K562 (cell line): ENCODE data around the gene DAZAP1. TPM values are rescaled to one million over a fixed set of nuclear protein-coding genes. Genes with fewer than 3 reads are reported as not detected.

Source experiments
- FOXK2 ChIP-seq, 2 experiments: fragments of 450-650 bp; IDR thresholded peaks in 1 of 2; conservative IDR thresholded peaks in 1 of 2; 2 replicates each; pipeline ENCODE4 v1.6.1; 2016; ENCODE audit warnings: low read depth in 2 of 2, mild to moderate bottlenecking in 1 of 2
- RBM22 ChIP-seq: fragments of 200-400 bp; formaldehyde crosslinking; IDR thresholded peaks from 2 replicates; pipeline ENCODE4 v1.6.1; 2018; ENCODE audit warnings: low read length, low read depth; ENCODE audit not compliant: poor library complexity, severe bottlenecking
- SIN3A ChIP-seq, 2 experiments: fragments of 150-350 bp in 1 of 2; IDR thresholded peaks; 2 replicates each; pipeline ENCODE4 v1.6.1; 2011 to 2016; ENCODE audit warnings: borderline replicate concordance in 2 of 2, low read depth in 2 of 2, low read length in 2 of 2, mild to moderate bottlenecking in 2 of 2, moderate library complexity in 2 of 2; ENCODE audit not compliant: control insufficient read depth in 1 of 2
- ZBTB7A ChIP-seq: IDR thresholded peaks from 2 replicates; pipeline ENCODE4 v1.6.1; 2011; ENCODE audit warnings: low read depth, mild to moderate bottlenecking, low read length, moderate library complexity, borderline replicate concordance; ENCODE audit not compliant: control insufficient read depth
- ZNF75A ChIP-seq: fragments of 450-650 bp; formaldehyde crosslinking; IDR thresholded peaks from 2 replicates; pipeline ENCODE4 v1.4.0; 2020; ENCODE audit warnings: mild to moderate bottlenecking
- ZNF780A ChIP-seq: fragments of 250-450 bp; sonication (Bioruptor Pico); IDR thresholded peaks from 2 replicates; pipeline ENCODE4 v1.5.0; 2021; ENCODE audit warnings: mild to moderate bottlenecking
- polyA plus RNA-seq, 8 experiments: library from polyadenylated mRNA; depleted of rRNA in 4 of 8; stranded (reverse) in 5 of 8; unstranded in 3 of 8; fragments of >200 nt; fragmentation: Nextera tagmentation in 2 of 8; fragmentation: Illumina TruSeq in 1 of 8; extraction: Ambion mirVana in 2 of 8; extraction: Trizol in 1 of 8; gene quantifications; 2 replicates each; pipeline versions ENCODE4 v1.2.1 to v1.2.3, GENCODE V29; 2011 to 2014; ENCODE audit warnings: inconsistent platforms in 1 of 8, missing spikeins in 1 of 8
- total RNA-seq, 7 experiments: library from RNA; depleted of rRNA in 6 of 7; stranded (reverse); fragments of >200 nt in 6 of 7; fragmentation: Illumina TruSeq in 2 of 7; extraction: Trizol in 2 of 7; gene quantifications; 2 replicates each; pipeline versions ENCODE4 v1.2.1 to v1.2.3, GENCODE V29; 2011 to 2021; ENCODE audit warnings: low replicate concordance in 1 of 7
- TF ChIP-seq, protein P1 (sequence below): fragments of 250-450 bp; sonication (Bioruptor Pico); IDR thresholded peaks from 2 replicates; pipeline ENCODE4 v1.5.0; 2021

DAZAP1 gene
- total and polyA plus RNA-seq, 9 of the 15 experiments (the other 6 are each of a cell fraction or from before 2014, with no cell fraction given): 10.8 to 289 (median 142) TPM

DNA sequence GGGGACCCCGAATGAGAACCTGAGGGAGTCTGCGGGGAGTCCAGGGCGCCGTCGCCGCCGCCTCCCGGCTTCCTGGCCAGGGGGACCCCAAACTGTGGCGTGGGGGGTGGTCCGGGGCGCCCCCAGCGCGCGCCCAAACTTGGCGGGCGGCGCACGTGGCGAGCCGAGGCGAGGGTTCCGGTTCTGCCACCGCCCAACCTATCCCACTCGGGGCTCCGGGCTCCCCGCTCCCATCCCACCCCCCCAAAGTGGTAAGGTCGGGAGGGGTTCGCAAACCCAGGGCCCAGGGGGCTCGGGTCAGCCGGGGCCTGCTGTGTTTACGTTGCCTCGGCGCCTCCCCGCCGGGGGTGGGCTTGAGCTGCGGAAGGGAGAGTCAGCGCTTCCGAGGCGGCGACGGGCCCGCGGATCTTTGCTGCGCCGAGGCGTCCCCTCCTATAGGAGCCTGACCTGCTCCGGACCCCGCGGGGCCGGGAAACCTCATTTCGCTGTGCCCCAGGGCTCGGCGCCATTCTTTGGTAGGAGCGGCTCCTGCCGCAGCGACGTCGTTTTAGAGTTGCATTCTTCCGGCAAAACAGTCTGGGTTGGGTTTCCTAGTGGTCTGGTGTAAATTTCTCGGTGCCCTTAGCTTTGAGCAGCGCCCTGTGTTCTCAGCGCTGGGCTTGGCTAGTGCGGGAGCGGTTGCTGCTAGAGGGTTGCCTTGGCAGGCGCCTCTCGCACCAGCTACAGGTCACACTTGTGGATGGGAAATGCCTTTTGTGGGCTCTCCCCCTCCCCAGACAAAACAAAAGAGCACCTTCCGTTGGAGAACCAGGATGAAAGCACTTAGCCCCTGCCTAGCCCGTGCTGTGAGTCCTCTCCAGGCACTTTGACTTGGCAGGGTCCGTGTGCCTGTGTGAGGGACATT lies 1.2 kb downstream of the DAZAP1 start (continued):
- TF ChIP-seq ZBTB7A: peak; percentile 85; the same call in 1 of the 2 replicates
- no peak for TF ChIP-seq ZNF75A (CRISPR knock-in tag)
- peak; percentile 64 for TF ChIP-seq RBM22
- TF ChIP-seq, protein P1, sequence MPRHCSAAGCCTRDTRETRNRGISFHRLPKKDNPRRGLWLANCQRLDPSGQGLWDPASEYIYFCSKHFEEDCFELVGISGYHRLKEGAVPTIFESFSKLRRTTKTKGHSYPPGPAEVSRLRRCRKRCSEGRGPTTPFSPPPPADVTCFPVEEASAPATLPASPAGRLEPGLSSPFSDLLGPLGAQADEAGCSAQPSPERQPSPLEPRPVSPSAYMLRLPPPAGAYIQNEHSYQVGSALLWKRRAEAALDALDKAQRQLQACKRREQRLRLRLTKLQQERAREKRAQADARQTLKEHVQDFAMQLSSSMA (CRISPR knock-in tag): no peak
- peak in 1 of 2 experiments; percentile 21; a peak in 1 of 4 replicates for TF ChIP-seq SIN3A (IDR thresholded peaks at IDR 0.05; ENCODE audit: borderline replicate concordance in 2 of 2, control insufficient read depth in 1 of 2, low read depth in 2 of 2, low read length in 2 of 2)
- no peak; the same call in 1 of the 2 replicates for TF ChIP-seq ZNF780A
- TF ChIP-seq FOXK2 (conservative IDR thresholded peaks at IDR 0.05 in 1 of 2, IDR thresholded peaks at IDR 0.05 in 1 of 2; ENCODE audit: low read depth in 2 of 2): peak in 1 of 2 experiments; percentile 24; a peak in 1 of 4 replicates
- TF ChIP-seq, all 486 proteins: peak for 41
